22Rv1 (cell line): ENCODE data around the gene CHD3.

Experiments used
- H3K27ac ChIP-seq: fragments of 450-650 bp; 2 replicates; pipeline ENCODE4 v1.5.1; 2017
- CTCF ChIP-seq: fragments of 450-650 bp; IDR thresholded peaks from 2 replicates; pipeline ENCODE4 v1.5.1; 2017; ENCODE audit warnings: mild to moderate bottlenecking
- ZFX ChIP-seq: fragments of 450-650 bp; IDR thresholded peaks from 2 replicates; pipeline ENCODE4 v1.6.1; 2017; ENCODE audit warnings: antibody characterized with exemption, borderline replicate concordance

The CHD3 gene

GRCh38 chr17:7931709-7932482 is 43.3 kb downstream of the CHD3 start, which contains the start of the genes CNTROB and TRAPPC1:
TSS of gene CNTROB (plus strand) at chr17:7932206. CDS start at chr17:7933080, 874 bp downstream.
TSS of gene TRAPPC1 (minus strand) at chr17:7931946. CDS start at chr17:7931829, 117 bp downstream.
- TF ChIP-seq ZFX (no peak), CTCF (no peak)
- peak within 1 kb of the TSS; percentile 71 for H3K27ac ChIP-seq

GRCh38 chr17:7932483-7932891 is 43.9 kb downstream of the CHD3 start:
- peak overlapping the region; percentile 71 for H3K27ac ChIP-seq
- TF ChIP-seq CTCF (no peak), ZFX (no peak)

GRCh38 chr17:7932949-7933348 is 44.4 kb downstream of the CHD3 start:
- peak overlapping the region; percentile 71 for H3K27ac ChIP-seq

GRCh38 chr17:7935859-7936258 is 47.3 kb downstream of the CHD3 start:
- no peak for TF ChIP-seq ZFX
- no peak for TF ChIP-seq CTCF
- no peak overlapping the region for H3K27ac ChIP-seq

More at GRCh38 chr17:7932949-7933348, 44.4 kb downstream of the CHD3 start:
- TF ChIP-seq CTCF (no peak), ZFX (no peak)

GRCh38 chr17:7940034-7940433 is 51.4 kb downstream of the CHD3 start:
- TF ChIP-seq ZFX: no peak
- H3K27ac ChIP-seq: no peak overlapping the region

- TF ChIP-seq CTCF (no peak), ZFX (no peak)
- H3K27ac ChIP-seq: no peak overlapping the region
Measured at GRCh38 chr17:7940743-7941142, 52.2 kb downstream of the CHD3 start.

- no peak overlapping the region for H3K27ac ChIP-seq
- TF ChIP-seq CTCF (no peak), ZFX (no peak)
Measured at GRCh38 chr17:7943291-7943690, 54.7 kb downstream of the CHD3 start.
